HepG2 (cell line): ENCODE data around the gene AAR2. TPM values are rescaled to one million over a fixed set of nuclear protein-coding genes. Genes with fewer than 3 reads are reported as not detected.
A peak's percentile ranks its signal among the peaks of the same experiment; 100 is the strongest.

Source experiments
- ARHGAP35 ChIP-seq: sonication (generic); formaldehyde crosslinking; IDR thresholded peaks from 2 replicates; pipeline ENCODE4 v1.9.0; 2022; ENCODE audit warnings: mild to moderate bottlenecking, inconsistent platforms, moderate library complexity, missing genetic modification reagents, borderline replicate concordance
- ARNTL ChIP-seq: sonication (generic); formaldehyde crosslinking; IDR thresholded peaks from 2 replicates; pipeline ENCODE4 v1.4.0; 2020; ENCODE audit warnings: mild to moderate bottlenecking, missing genetic modification reagents
- CREM ChIP-seq, 2 experiments: sonication (generic) in 1 of 2; formaldehyde crosslinking in 1 of 2; IDR thresholded peaks; 2 replicates each; pipeline versions ENCODE4 v1.4.0 to v1.6.1; 2016 to 2020; ENCODE audit warnings: antibody characterized with exemption in 1 of 2, mild to moderate bottlenecking in 1 of 2, missing genetic modification reagents in 1 of 2
- ZNF18 ChIP-seq: sonication (generic); formaldehyde crosslinking; IDR thresholded peaks from 2 replicates; pipeline ENCODE4 v1.8.0; 2022; ENCODE audit warnings: mild to moderate bottlenecking, missing genetic modification reagents; ENCODE audit not compliant: insufficient replicate concordance
- ZNF318 ChIP-seq: sonication (generic); formaldehyde crosslinking; IDR thresholded peaks from 2 replicates; pipeline ENCODE4 v1.4.0; 2020; ENCODE audit warnings: mild to moderate bottlenecking, missing genetic modification reagents
- ZNF329 ChIP-seq: sonication (generic); formaldehyde crosslinking; IDR thresholded peaks from 2 replicates; pipeline ENCODE4 v1.9.0; 2021; ENCODE audit warnings: low read depth, mild to moderate bottlenecking, missing genetic modification reagents
- ZNF713 ChIP-seq: sonication (generic); formaldehyde crosslinking; IDR thresholded peaks from 2 replicates; pipeline ENCODE4 v1.4.0; 2020; ENCODE audit warnings: mild to moderate bottlenecking, missing genetic modification reagents
- ZNF776 ChIP-seq: sonication (generic); formaldehyde crosslinking; IDR thresholded peaks from 2 replicates; pipeline ENCODE4 v1.4.0; 2020; ENCODE audit warnings: mild to moderate bottlenecking, missing genetic modification reagents
- ZNF790 ChIP-seq: sonication (generic); formaldehyde crosslinking; IDR thresholded peaks from 2 replicates; pipeline ENCODE4 v1.8.0; 2022; ENCODE audit warnings: missing genetic modification reagents, mild to moderate bottlenecking, borderline replicate concordance
- ZSCAN21 ChIP-seq: sonication (generic); formaldehyde crosslinking; IDR thresholded peaks from 2 replicates; pipeline ENCODE4 v1.8.0; 2022; ENCODE audit warnings: mild to moderate bottlenecking, missing genetic modification reagents, moderate library complexity, borderline replicate concordance
- polyA plus RNA-seq, 8 experiments: library from polyadenylated mRNA; depleted of rRNA in 3 of 8; stranded (reverse) in 7 of 8; unstranded in 1 of 8; fragments of >200 nt; fragmentation: Illumina TruSeq in 4 of 8; extraction: Trizol in 4 of 8; gene quantifications; 2 replicates each; pipeline versions ENCODE4 v1.2.1 to v1.2.3, GENCODE V29; 2011 to 2016; ENCODE audit warnings: low read depth in 4 of 8, missing spikeins in 1 of 8, mixed read lengths in 1 of 8; ENCODE audit not compliant: insufficient read depth in 1 of 8
- total RNA-seq, 5 experiments: library from RNA; depleted of rRNA; stranded (reverse); fragments of >200 nt; fragmentation: Illumina TruSeq; extraction: Trizol; gene quantifications; 2 replicates each; pipeline ENCODE4 v1.2.3, GENCODE V29; 2016; ENCODE audit warnings: low read depth in 1 of 5
- TF ChIP-seq, protein P1 (sequence below), 2 experiments: sonication (generic) in 1 of 2; formaldehyde crosslinking in 1 of 2; IDR thresholded peaks; 2 replicates each; pipeline versions ENCODE4 v1.4.0 to v1.6.1; 2016 to 2020; ENCODE audit warnings: borderline replicate concordance in 1 of 2, low read depth in 1 of 2, mild to moderate bottlenecking in 1 of 2, missing genetic modification reagents in 1 of 2

Gene AAR2
- total and polyA plus RNA-seq, 2 of the 13 experiments (the other 11 are each of a cell fraction or from before 2014, with no cell fraction given): 45.2 to 46.2 TPM

DNA sequence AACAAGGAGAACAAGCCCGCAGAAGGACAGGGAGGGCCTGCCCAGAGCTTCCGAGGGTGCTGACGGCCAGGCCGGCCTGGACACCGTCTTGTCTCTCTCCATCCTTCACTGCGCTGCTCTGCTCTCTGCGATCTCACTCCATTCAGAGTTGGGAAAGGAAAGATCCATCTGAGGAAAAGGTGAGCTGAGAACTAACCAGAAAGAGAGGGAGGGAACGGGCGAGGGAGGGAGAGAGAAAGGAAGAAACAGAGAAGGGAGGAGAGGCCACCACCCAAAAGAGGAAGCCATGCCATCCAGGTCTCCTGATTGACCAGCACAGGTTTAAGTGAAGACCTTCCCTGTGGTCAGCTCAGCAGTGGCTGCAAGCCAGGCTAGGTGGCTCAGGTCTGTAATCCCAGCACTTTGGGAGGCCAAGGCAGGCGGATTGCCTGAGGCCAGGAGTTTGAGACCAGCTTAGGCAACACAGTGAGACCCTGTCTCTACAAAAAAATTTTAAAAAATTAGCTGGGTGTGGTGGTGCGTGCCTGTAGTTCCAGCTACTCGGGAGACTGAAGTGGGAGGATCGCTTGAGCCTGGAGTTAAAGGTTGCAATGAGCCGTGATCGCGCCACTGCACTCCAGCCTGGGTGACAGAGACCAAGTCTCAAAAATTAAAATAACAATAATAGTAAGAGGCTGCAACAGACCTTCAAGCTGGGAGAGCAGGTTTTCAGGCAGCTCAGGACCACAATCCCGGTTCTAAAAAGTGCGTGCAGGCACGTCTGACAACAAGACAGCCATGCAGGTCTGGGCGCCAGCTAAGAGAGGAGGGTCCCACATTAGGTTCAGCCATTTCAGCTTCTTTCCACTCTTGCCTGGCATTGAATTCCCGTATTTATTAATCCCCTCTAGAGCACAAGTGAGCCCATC is 35.6 kb downstream of the AAR2 start (continued):
- TF ChIP-seq, protein P1, sequence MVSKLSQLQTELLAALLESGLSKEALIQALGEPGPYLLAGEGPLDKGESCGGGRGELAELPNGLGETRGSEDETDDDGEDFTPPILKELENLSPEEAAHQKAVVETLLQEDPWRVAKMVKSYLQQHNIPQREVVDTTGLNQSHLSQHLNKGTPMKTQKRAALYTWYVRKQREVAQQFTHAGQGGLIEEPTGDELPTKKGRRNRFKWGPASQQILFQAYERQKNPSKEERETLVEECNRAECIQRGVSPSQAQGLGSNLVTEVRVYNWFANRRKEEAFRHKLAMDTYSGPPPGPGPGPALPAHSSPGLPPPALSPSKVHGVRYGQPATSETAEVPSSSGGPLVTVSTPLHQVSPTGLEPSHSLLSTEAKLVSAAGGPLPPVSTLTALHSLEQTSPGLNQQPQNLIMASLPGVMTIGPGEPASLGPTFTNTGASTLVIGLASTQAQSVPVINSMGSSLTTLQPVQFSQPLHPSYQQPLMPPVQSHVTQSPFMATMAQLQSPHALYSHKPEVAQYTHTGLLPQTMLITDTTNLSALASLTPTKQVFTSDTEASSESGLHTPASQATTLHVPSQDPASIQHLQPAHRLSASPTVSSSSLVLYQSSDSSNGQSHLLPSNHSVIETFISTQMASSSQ (IDR thresholded peaks at IDR 0.05; ENCODE audit: low read depth): no peak
- TF ChIP-seq, protein P1 (CRISPR knock-in tag; IDR thresholded peaks at IDR 0.05; ENCODE audit: borderline replicate concordance): peak; percentile 63; the same call in 1 of the 2 replicates
- 0 out of 2 replicates have a peak, but pooled peaks have one; percentile 18 for TF ChIP-seq ARHGAP35
- TF ChIP-seq ZNF790 (CRISPR knock-in tag): no peak
- 0 out of 2 replicates have a peak, but pooled peaks have one; percentile 17 for TF ChIP-seq ARNTL (CRISPR knock-in tag)
- no peak for TF ChIP-seq CREM (IDR thresholded peaks at IDR 0.05)
- no peak for TF ChIP-seq CREM (CRISPR knock-in tag; IDR thresholded peaks at IDR 0.05)
- TF ChIP-seq ZNF329: 0 out of 2 replicates have a peak, but pooled peaks have one; percentile 14
- TF ChIP-seq ZNF318 (CRISPR knock-in tag): peak; percentile 76; the same call in 1 of the 2 replicates
- TF ChIP-seq ZSCAN21 (CRISPR knock-in tag): 0 out of 2 replicates have a peak, but pooled peaks have one; percentile 14
- TF ChIP-seq ZNF18 (CRISPR knock-in tag): peak; percentile 32
- TF ChIP-seq ZNF713 (CRISPR knock-in tag): 0 out of 2 replicates have a peak, but pooled peaks have one; percentile 44
- 0 out of 2 replicates have a peak, but pooled peaks have one; percentile 51 for TF ChIP-seq ZNF776 (CRISPR knock-in tag)
